Uterus (tissue), 4 donors: ENCODE results near the gene LRRC3. TPM values are rescaled to one million over a fixed set of nuclear protein-coding genes. Genes with fewer than 3 reads are reported as not detected.

Source experiments
- DNase-seq, 2 donors: peaks; one replicate each; pipeline ENCODE4 v3.0.0-alpha.2; 2019 to 2020
- H3K27ac ChIP-seq, 2 donors: fragments of 200-600 bp; sonication (generic); 1 replicate in 1 of 2; 2 replicates in 1 of 2; pipeline ENCODE4 v1.5.1; 2016 to 2018
- H3K27me3 ChIP-seq, 2 donors: fragments of 200-600 bp; sonication (generic); one replicate each; pipeline ENCODE4 v1.5.1; 2018 to 2019; ENCODE audit warnings: control low read depth in 1 of 2
- H3K36me3 ChIP-seq, 2 donors: fragments of 200-600 bp; sonication (generic); one replicate each; pipeline ENCODE4 v1.5.1; 2019; ENCODE audit warnings: control low read depth in 1 of 2
- H3K4me1 ChIP-seq, 2 donors: fragments of 200-600 bp; sonication (generic); one replicate each; pipeline ENCODE4 v1.5.1; 2018 to 2019; ENCODE audit warnings: control low read depth in 1 of 2
- H3K4me3 ChIP-seq, 2 donors: fragments of 200-600 bp; sonication (generic); 1 replicate in 1 of 2; 2 replicates in 1 of 2; pipeline ENCODE4 v1.5.1; 2018 to 2019; ENCODE audit warnings: mild to moderate bottlenecking in 1 of 2
- H3K9me3 ChIP-seq, 2 donors: fragments of 200-600 bp; sonication (generic); one replicate each; pipeline ENCODE4 v1.5.1; 2019; ENCODE audit warnings: control low read depth in 1 of 2
- POLR2A ChIP-seq, 2 donors: fragments of 450-650 bp; IDR thresholded peaks; one replicate each; pipeline ENCODE4 v1.6.1; 2016; ENCODE audit warnings: antibody characterized with exemption in 2 of 2, mild to moderate bottlenecking in 1 of 2, moderate library complexity in 1 of 2
- intact Hi-C: fragments of 100-400 bp; cut with DNase I; formaldehyde crosslinking; loops from one replicate; pipeline ENCODE4 v1.15.1; 2023; ENCODE audit warnings: low total_unique reads
- total RNA-seq, 4 donors: library from RNA; depleted of rRNA in 3 of 4; stranded (reverse); fragments of >200 nt in 3 of 4; gene quantifications; one replicate each; pipeline versions ENCODE4 v1.1.0 to v1.2.4, GENCODE V29; 2014 to 2023
- TF ChIP-seq, protein P1 (sequence below), 4 experiments: fragments of 200-600 bp in 2 of 4; fragments of 450-650 bp in 2 of 4; sonication (generic) in 2 of 4; IDR thresholded peaks; one replicate each; pipeline ENCODE4 v1.5.1; 2016 to 2019; ENCODE audit warnings: antibody characterized with exemption in 4 of 4, mild to moderate bottlenecking in 2 of 4, moderate library complexity in 1 of 4
- donor health status: DM: yes; HTN: yes; CAD: no.

LRRC3 gene
- total RNA-seq, 4 donors from 2014 or later, result under 0.01 to 2.3 (median 2.3) TPM; not detected in 1

GRCh38 chr21:44444286-44444931, 10.9 kb upstream of the LRRC3 start:
- Histone ChIP-seq H3K36me3 (no peaks in the 10 kb centered on the region), H3K27ac (no peak overlapping the region), H3K4me1 (no peaks in the 10 kb centered on the region), H3K9me3 (no peaks in the 10 kb centered on the region), H3K27me3 (peaks cover 0 to 4% of the 10 kb centered on the region in 2 donors), H3K4me3 (no peak overlapping the region)
- intact Hi-C loops, result no loop called here
- TF ChIP-seq POLR2A (IDR thresholded peaks at IDR 0.05), result no peak
- DNase-seq, result no peak

DNA sequence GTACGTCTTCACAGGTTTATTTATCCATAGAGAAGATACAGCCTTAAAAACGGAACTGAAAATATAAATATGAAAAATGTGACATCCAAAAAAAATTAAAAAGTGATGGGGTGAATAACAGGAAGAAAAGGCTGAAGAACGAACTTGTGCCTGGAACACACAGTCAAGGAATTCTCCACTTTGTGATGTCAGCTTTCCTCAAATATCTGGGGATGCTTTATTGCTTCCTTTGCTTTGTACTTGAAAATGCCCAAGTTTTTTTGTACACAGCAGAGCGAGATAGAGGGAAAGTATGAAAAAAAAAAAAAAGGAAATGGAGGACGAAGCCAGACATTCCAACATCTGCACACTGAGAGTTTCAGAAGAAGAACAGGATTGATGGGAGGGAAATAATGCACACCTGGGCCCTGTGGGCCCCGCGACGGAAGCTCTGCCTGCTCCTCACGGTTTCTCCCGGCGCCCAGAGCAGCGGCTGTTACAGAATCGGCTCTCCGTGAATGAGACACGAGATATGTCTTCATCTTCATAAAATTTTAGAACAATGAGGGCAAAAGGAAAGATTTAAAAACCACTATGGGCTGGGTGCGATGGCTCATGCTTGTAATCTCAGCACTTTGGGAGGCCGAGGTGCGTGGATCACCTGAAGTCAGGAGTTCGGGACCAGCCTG, 10.0 kb upstream of the LRRC3 start:
- no peak for DNase-seq
- H3K36me3 ChIP-seq, result no peaks in the 10 kb centered on the region

DNA sequence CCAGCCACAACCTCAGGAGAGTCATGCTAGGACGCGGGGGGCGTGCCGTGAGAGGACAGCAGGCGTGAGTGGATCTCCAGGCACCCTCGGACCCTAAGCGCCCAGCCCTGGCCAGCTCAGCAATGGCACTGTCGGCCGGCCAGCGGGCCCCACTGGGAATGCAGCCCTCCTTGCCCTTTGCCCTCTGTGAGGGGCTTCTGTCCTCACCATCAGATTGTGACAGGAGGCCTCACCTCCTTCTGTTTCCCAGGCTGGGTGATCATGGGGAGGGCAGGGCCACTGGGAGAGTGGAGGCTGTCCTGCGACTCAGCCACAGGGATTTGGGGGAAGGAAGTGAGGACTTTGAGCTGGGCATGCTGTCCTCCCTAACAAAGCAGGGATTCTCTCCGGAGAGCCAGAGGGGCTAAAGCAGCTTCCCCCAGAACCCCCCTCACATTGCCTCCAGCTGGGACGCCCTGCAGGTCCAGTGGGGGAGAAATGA, 6.6 kb upstream of the LRRC3 start:
- DNase-seq, result no peak
- H3K9me3 ChIP-seq, result no peaks in the 10 kb centered on the region
- no peak overlapping the region for H3K4me3 ChIP-seq
- no peaks in the 10 kb centered on the region for H3K36me3 ChIP-seq
- no peaks in the 10 kb centered on the region for H3K4me1 ChIP-seq
- no peak for TF ChIP-seq POLR2A (IDR thresholded peaks at IDR 0.05)
- TF ChIP-seq, protein P1, sequence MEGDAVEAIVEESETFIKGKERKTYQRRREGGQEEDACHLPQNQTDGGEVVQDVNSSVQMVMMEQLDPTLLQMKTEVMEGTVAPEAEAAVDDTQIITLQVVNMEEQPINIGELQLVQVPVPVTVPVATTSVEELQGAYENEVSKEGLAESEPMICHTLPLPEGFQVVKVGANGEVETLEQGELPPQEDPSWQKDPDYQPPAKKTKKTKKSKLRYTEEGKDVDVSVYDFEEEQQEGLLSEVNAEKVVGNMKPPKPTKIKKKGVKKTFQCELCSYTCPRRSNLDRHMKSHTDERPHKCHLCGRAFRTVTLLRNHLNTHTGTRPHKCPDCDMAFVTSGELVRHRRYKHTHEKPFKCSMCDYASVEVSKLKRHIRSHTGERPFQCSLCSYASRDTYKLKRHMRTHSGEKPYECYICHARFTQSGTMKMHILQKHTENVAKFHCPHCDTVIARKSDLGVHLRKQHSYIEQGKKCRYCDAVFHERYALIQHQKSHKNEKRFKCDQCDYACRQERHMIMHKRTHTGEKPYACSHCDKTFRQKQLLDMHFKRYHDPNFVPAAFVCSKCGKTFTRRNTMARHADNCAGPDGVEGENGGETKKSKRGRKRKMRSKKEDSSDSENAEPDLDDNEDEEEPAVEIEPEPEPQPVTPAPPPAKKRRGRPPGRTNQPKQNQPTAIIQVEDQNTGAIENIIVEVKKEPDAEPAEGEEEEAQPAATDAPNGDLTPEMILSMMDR (IDR thresholded peaks at IDR 0.05), result no peak
- peaks cover 0 to 4% of the 10 kb centered on the region in 2 donors for H3K27me3 ChIP-seq
- intact Hi-C loops, result no loop called here
- no peak overlapping the region for H3K27ac ChIP-seq

More for the DNA sequence above, 10.0 kb upstream of the LRRC3 start:
- Histone ChIP-seq H3K27ac (no peak overlapping the region), H3K4me1 (no peaks in the 10 kb centered on the region), H3K27me3 (peaks cover 0 to 4% of the 10 kb centered on the region in 2 donors), H3K4me3 (no peak overlapping the region), H3K9me3 (no peaks in the 10 kb centered on the region)
- TF ChIP-seq, protein P1 (IDR thresholded peaks at IDR 0.05), result no peak
- TF ChIP-seq POLR2A (IDR thresholded peaks at IDR 0.05), result no peak
- intact Hi-C loops, result no loop called here

- Histone ChIP-seq H3K4me3 (no peak overlapping the region), H3K27ac (no peak overlapping the region), H3K27me3 (peaks cover 0 to 4% of the 10 kb centered on the region in 2 donors), H3K4me1 (no peaks in the 10 kb centered on the region), H3K9me3 (no peaks in the 10 kb centered on the region), H3K36me3 (no peaks in the 10 kb centered on the region)
- TF ChIP-seq, protein P1 (IDR thresholded peaks at IDR 0.05), result no peak
- TF ChIP-seq POLR2A (IDR thresholded peaks at IDR 0.05), result no peak
- intact Hi-C loops, result no loop called here
- DNase-seq, result no peak
Observed at GRCh38 chr21:44449473-44450363, 5.6 kb upstream of the LRRC3 start.

DNA sequence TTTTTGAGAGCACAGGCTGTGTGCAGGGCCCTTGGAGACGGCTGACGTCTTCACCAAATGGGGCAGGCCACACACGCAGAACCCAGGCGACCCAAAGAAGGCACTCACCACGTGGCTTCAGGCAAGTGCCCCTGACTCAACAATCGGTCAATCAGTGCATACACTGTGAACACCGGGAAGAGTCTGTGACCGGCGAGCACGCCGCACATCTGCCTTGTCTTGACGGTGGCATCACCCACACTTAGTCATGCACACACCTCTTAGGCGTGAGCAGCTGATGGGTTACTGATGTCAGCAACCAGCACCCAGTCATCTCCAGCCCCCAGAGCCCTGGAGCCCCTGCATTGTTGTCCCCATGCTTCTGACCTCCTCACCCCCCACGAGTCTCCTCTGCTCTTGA, 4.9 kb upstream of the LRRC3 start:
- intact Hi-C loops, result no loop called here
- H3K4me1 ChIP-seq, result no peaks in the 10 kb centered on the region

More for the DNA sequence above, 4.9 kb upstream of the LRRC3 start:
- H3K9me3 ChIP-seq, result no peaks in the 10 kb centered on the region
- H3K4me3 ChIP-seq, result no peak overlapping the region
- no peak for DNase-seq
- no peaks in the 10 kb centered on the region for H3K36me3 ChIP-seq
- no peak overlapping the region for H3K27ac ChIP-seq
- TF ChIP-seq, protein P1 (IDR thresholded peaks at IDR 0.05), result no peak
- TF ChIP-seq POLR2A (IDR thresholded peaks at IDR 0.05), result no peak
- peaks cover 0 to 4% of the 10 kb centered on the region in 2 donors for H3K27me3 ChIP-seq
